Peyer's patch (tissue), 4 donors: Measurements from ENCODE around the gene CEP290.

Source experiments
- POLR2A ChIP-seq, 2 donors: fragments of 450-650 bp; IDR thresholded peaks; one replicate each; pipeline ENCODE4 v1.5.1; 2017; ENCODE audit warnings: antibody characterized with exemption in 2 of 2, mild to moderate bottlenecking in 2 of 2, moderate library complexity in 2 of 2
- TF ChIP-seq, protein P1 (sequence below), 6 experiments: fragments of 450-650 bp in 4 of 6; fragments of 200-600 bp in 2 of 6; sonication (generic) in 1 of 6; IDR thresholded peaks; one replicate each; pipeline ENCODE4 v1.5.1; 2017 to 2019; ENCODE audit warnings: antibody characterized with exemption in 6 of 6, mild to moderate bottlenecking in 3 of 6, moderate library complexity in 1 of 6

DNA sequence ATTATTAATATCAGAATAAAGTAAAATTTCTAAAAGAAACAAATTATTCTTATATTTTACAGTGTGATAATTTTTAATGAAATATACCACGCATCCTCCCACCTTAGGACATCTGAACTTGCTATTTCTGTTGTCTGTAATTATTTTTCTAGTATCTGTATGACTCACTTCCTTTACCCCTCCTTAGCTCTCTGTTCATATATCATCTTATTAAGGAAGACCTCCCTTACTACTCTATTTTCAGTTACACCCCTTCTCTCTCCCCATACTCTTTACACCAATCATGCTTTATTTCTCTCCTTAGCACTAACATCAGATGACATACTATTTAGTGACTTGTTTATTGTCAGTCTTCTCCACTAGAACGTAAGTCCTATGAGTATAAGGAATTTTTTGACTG is 78.5 kb downstream of the CEP290 start:
- TF ChIP-seq, protein P1, sequence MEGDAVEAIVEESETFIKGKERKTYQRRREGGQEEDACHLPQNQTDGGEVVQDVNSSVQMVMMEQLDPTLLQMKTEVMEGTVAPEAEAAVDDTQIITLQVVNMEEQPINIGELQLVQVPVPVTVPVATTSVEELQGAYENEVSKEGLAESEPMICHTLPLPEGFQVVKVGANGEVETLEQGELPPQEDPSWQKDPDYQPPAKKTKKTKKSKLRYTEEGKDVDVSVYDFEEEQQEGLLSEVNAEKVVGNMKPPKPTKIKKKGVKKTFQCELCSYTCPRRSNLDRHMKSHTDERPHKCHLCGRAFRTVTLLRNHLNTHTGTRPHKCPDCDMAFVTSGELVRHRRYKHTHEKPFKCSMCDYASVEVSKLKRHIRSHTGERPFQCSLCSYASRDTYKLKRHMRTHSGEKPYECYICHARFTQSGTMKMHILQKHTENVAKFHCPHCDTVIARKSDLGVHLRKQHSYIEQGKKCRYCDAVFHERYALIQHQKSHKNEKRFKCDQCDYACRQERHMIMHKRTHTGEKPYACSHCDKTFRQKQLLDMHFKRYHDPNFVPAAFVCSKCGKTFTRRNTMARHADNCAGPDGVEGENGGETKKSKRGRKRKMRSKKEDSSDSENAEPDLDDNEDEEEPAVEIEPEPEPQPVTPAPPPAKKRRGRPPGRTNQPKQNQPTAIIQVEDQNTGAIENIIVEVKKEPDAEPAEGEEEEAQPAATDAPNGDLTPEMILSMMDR (IDR thresholded peaks at IDR 0.05): no peak
- no peak for TF ChIP-seq POLR2A (IDR thresholded peaks at IDR 0.05)
